SK-N-SH (cell line): Measurements from ENCODE around the gene TLE5. TPM values are rescaled to one million over a fixed set of nuclear protein-coding genes. Genes with fewer than 3 reads are reported as not detected.

Experiments
- CTCF ChIA-PET: fragments of 300-600, 350-600 bp; formaldehyde crosslinking; extraction: SDS; loops from one replicate; lab custom pipeline; 2021; lab: Yijun Ruan, JAX
- POLR2A ChIA-PET: fragments of 350-600 bp; sonication (Branson Sonifier 250); formaldehyde crosslinking; extraction: SDS; loops from one replicate; lab custom pipeline; 2020; ENCODE audit warnings: antibody characterized with exemption, inconsistent platforms; lab: Yijun Ruan, JAX
- DNase-seq: peaks from one replicate; pipeline ENCODE4 v3.0.0; 2012
- H2AFZ ChIP-seq: fragments of 200-600 bp; sonication (generic); 2 replicates; pipeline ENCODE4 v1.8.1; 2016; ENCODE audit warnings: antibody characterized with exemption, mild to moderate bottlenecking, low read depth
- H3F3A ChIP-seq: fragments of 200-600 bp; sonication (generic); replicated peaks from 2 replicates; pipeline ENCODE3; 2016; ENCODE audit warnings: antibody characterized with exemption, mild to moderate bottlenecking; ENCODE audit not compliant: insufficient read depth
- H3K27ac ChIP-seq, 2 experiments: fragments of 200-500 bp in 1 of 2; fragments of 200-600 bp in 1 of 2; sonication (Bioruptor generic) in 1 of 2; sonication (generic), shearing (Covaris generic) in 1 of 2; 2 replicates each; pipeline versions ENCODE4 v1.5.1 to v1.6.1; 2014 to 2016; ENCODE audit warnings: low read depth in 2 of 2, inconsistent platforms in 1 of 2, low read length in 1 of 2, mild to moderate bottlenecking in 1 of 2, mixed read lengths in 1 of 2
- H3K27me3 ChIP-seq: fragments of 200-600 bp; sonication (generic), shearing (Covaris generic); 2 replicates; pipeline ENCODE4 v1.6.1; 2016; ENCODE audit warnings: mixed run types; ENCODE audit not compliant: insufficient read depth
- H3K36me3 ChIP-seq, 2 experiments: fragments of 200-500 bp in 1 of 2; fragments of 200-600 bp in 1 of 2; sonication (Bioruptor generic) in 1 of 2; sonication (generic) in 1 of 2; replicated peaks in 1 of 2; 2 replicates each; pipeline versions ENCODE3 to v1.5.1; 2014 to 2016; ENCODE audit warnings: low read length in 1 of 2, mild to moderate bottlenecking in 1 of 2; ENCODE audit not compliant: insufficient read depth in 2 of 2, control insufficient read depth in 1 of 2
- H3K4me1 ChIP-seq, 2 experiments: fragments of 200-500 bp in 1 of 2; fragments of 200-600 bp in 1 of 2; sonication (Bioruptor generic) in 1 of 2; sonication (generic), shearing (Covaris generic) in 1 of 2; 2 replicates each; pipeline versions ENCODE4 v1.5.1 to v1.6.1; 2014 to 2016; ENCODE audit warnings: low read depth in 1 of 2, low read length in 1 of 2, mixed run types in 1 of 2; ENCODE audit not compliant: insufficient read depth in 2 of 2, control insufficient read depth in 1 of 2
- H3K4me2 ChIP-seq: fragments of 200-600 bp; sonication (generic), shearing (Covaris generic); 2 replicates; pipeline ENCODE4 v1.6.1; 2017; ENCODE audit warnings: mixed run types
- H3K4me3 ChIP-seq, 2 experiments: fragments of 200-500 bp in 1 of 2; fragments of 200-600 bp in 1 of 2; sonication (Bioruptor generic) in 1 of 2; sonication (generic), shearing (Covaris generic) in 1 of 2; 2 replicates each; pipeline versions ENCODE4 v1.5.1 to v1.8.1; 2014 to 2016; ENCODE audit warnings: low read depth in 2 of 2, inconsistent platforms in 1 of 2, low read length in 1 of 2, mild to moderate bottlenecking in 1 of 2, mixed read lengths in 1 of 2, moderate library complexity in 1 of 2
- H3K79me2 ChIP-seq: fragments of 200-600 bp; sonication (generic); 2 replicates; pipeline ENCODE4 v1.8.1; 2017; ENCODE audit warnings: mild to moderate bottlenecking; ENCODE audit not compliant: insufficient read depth
- H3K9ac ChIP-seq: fragments of 200-600 bp; sonication (generic); 2 replicates; pipeline ENCODE4 v1.6.1; 2017; ENCODE audit warnings: mixed run types
- H3K9me2 ChIP-seq: fragments of 200-600 bp; sonication (generic); 2 replicates; pipeline ENCODE4 v1.6.1; 2017; ENCODE audit warnings: mixed run types
- H3K9me3 ChIP-seq: fragments of 200-600 bp; sonication (generic); 2 replicates; pipeline ENCODE4 v1.6.1; 2017; ENCODE audit warnings: mixed run types, mild to moderate bottlenecking, moderate library complexity
- H4K20me1 ChIP-seq: fragments of 200-600 bp; sonication (generic); 2 replicates; pipeline ENCODE4 v1.6.1; 2017; ENCODE audit warnings: mild to moderate bottlenecking, mixed run types; ENCODE audit not compliant: insufficient read depth
- CHD2 ChIP-seq: fragments of 150-350 bp; IDR thresholded peaks from 2 replicates; pipeline ENCODE4 v1.6.1; 2018; ENCODE audit warnings: low read length; ENCODE audit not compliant: partially characterized antibody
- ELF1 ChIP-seq: IDR thresholded peaks from 2 replicates; pipeline ENCODE4 v1.4.0; 2012
- FOSL2 ChIP-seq: IDR thresholded peaks from 2 replicates; pipeline ENCODE4 v1.4.0; 2012; ENCODE audit warnings: low read depth, mild to moderate bottlenecking, moderate library complexity, borderline replicate concordance
- FOXJ3 ChIP-seq: sonication (generic); formaldehyde crosslinking; IDR thresholded peaks from 2 replicates; pipeline ENCODE4 v1.5.1; 2020; ENCODE audit warnings: mild to moderate bottlenecking, missing genetic modification reagents
- GABPA ChIP-seq: IDR thresholded peaks from 2 replicates; pipeline ENCODE4 v1.4.0; 2012; ENCODE audit warnings: low read depth, mild to moderate bottlenecking
- MEF2A ChIP-seq: IDR thresholded peaks from 2 replicates; pipeline ENCODE4 v1.4.0; 2012; ENCODE audit warnings: low read depth, borderline replicate concordance
- MXI1 ChIP-seq: IDR thresholded peaks from 2 replicates; pipeline ENCODE4 v1.6.1; 2012; ENCODE audit warnings: mild to moderate bottlenecking, low read depth, low read length, improper control_type of control experiment
- NFIC ChIP-seq: IDR thresholded peaks from 2 replicates; pipeline ENCODE4 v1.4.0; 2012; ENCODE audit warnings: borderline replicate concordance
- PBX3 ChIP-seq: IDR thresholded peaks from 2 replicates; pipeline ENCODE4; 2012
- POLR2AphosphoS5 ChIP-seq: IDR thresholded peaks from 2 replicates; pipeline ENCODE4 v1.6.1; 2012; ENCODE audit warnings: low read depth, low read length
- RCOR1 ChIP-seq: fragments of 150-350 bp; IDR thresholded peaks from 2 replicates; pipeline ENCODE4 v1.6.1; 2017; ENCODE audit warnings: antibody characterized with exemption, low read length
- REST ChIP-seq: IDR thresholded peaks from 2 replicates; pipeline ENCODE4 v1.6.1; 2012; ENCODE audit warnings: mild to moderate bottlenecking, low read depth, low read length, moderate library complexity
- RFX5 ChIP-seq: IDR thresholded peaks from 2 replicates; pipeline ENCODE4 v1.6.1; 2012; ENCODE audit warnings: mild to moderate bottlenecking, improper control_type of control experiment, low read length
- RXRA ChIP-seq: IDR thresholded peaks from 2 replicates; pipeline ENCODE4 v1.4.0; 2012; ENCODE audit warnings: low read depth, mild to moderate bottlenecking, borderline replicate concordance
- TCF12 ChIP-seq: IDR thresholded peaks from 2 replicates; pipeline ENCODE4 v1.4.0; 2012
- TEAD4 ChIP-seq: IDR thresholded peaks from 2 replicates; pipeline ENCODE4 v1.4.0; 2012; ENCODE audit warnings: mild to moderate bottlenecking, borderline replicate concordance; ENCODE audit not compliant: insufficient read depth
- USF2 ChIP-seq: fragments of 150-350 bp; IDR thresholded peaks from 2 replicates; pipeline ENCODE4 v1.6.1; 2017; ENCODE audit warnings: antibody characterized with exemption, low read length, low read depth, borderline replicate concordance
- ZBTB33 ChIP-seq: IDR thresholded peaks from 2 replicates; pipeline ENCODE4 v1.4.0; 2012; ENCODE audit warnings: low read depth, borderline replicate concordance
- WGBS: methylation state at CpG from one replicate; pipeline ENCODE4 v1.1.6; 2017; ENCODE audit warnings: low lambda C conversion rate; 5-methylcytosine and 5-hydroxymethylcytosine counted together
- polyA plus RNA-seq, 3 experiments: library from polyadenylated mRNA; depleted of rRNA; stranded (reverse); fragments of >200 nt; gene quantifications; 2 replicates each; pipeline ENCODE4 v1.2.3, GENCODE V29; 2012
- TF ChIP-seq, protein P1 (sequence below): IDR thresholded peaks from 2 replicates; pipeline ENCODE4 v1.4.0; 2012; ENCODE audit warnings: low read depth
- TF ChIP-seq, protein P2 (sequence below): fragments of 150-350 bp; IDR thresholded peaks from 2 replicates; pipeline ENCODE4 v1.6.1; 2016; ENCODE audit warnings: mild to moderate bottlenecking, low read depth, low read length

TLE5 gene
- polyA plus RNA-seq, 1 of the 3 experiments (the other 2 are of a cell fraction) = 519 TPM

DNA sequence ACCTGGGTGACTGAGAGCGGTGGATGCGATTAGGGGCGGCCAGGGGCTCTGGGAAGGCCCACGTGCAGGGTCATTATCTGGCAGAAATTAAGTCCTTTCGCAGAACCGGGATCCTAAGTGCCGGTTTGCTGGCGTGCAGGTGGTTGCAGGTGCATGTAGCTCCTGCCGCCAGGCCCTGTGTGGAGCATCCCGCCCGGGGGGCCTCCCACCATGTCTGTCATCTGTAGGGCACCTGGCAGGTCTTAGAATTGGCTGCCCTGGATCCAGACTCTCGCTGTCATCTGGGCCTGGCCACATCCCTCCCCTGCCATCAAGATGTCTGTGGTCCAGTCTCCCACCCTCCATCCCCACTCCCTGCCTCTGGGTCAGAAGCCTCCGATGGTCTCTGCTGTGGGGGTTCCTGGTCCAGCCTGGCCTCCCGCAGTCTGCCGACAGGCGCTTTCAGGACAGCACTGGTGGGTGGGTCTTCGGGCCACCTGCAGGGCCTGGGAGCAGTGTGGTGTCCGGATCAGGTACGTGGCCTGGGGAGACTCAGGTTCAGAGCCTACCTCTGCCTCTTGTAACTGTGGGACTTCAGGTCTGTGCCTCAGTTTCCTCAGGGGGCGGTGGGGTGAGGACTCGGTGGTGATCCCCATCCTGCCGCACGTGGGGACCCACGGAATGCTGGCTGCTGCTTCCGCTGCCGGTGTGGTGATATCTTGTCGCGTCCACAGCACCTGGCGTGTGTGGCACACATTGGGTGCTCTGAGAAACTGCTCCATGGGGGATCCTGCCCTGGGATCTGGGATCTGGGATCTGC, 37.3 kb upstream of the TLE5 start:
- Histone ChIP-seq H3K27ac (no peak overlapping the region), H3K4me1 (peaks cover 0 to 28% of the 10 kb centered on the region in 2 experiments; a peak in 1 of 4 replicates), H4K20me1 (peaks cover 97% of the 10 kb centered on the region), H3K27me3 (no peaks in the 10 kb centered on the region), H3K9me2 (no peaks in the 10 kb centered on the region), H3F3A (no peaks in the 10 kb centered on the region), H2AFZ (no peak overlapping the region), H3K9ac (no peak overlapping the region), H3K4me3 (no peak overlapping the region), H3K36me3 (no peaks in the 10 kb centered on the region), H3K79me2 (peaks cover 98% of the 10 kb centered on the region), H3K9me3 (no peaks in the 10 kb centered on the region), H3K4me2 (no peak overlapping the region)
- ChIA-PET POLR2A (no interaction called here), CTCF (interaction anchor here (0.7 to 12.3 kb wide), 6 partner anchors 9 to 149 kb away, joined by 3 to 154 read pairs (median 12); no protein-coding TSS in a partner anchor)
- no peak for DNase-seq
- TF ChIP-seq NFIC (no peak), FOXJ3 (CRISPR knock-in tag) (no peak), TEAD4 (no peak), POLR2AphosphoS5 (no peak), REST (no peak), RXRA (no peak), MEF2A (no peak), TCF12 (no peak), USF2 (no peak), ELF1 (no peak), ZBTB33 (no peak), PBX3 (no peak), RFX5 (no peak), MXI1 (no peak), RCOR1 (no peak), FOSL2 (no peak), GABPA (no peak), CHD2 (no peak)
- TF ChIP-seq, protein P1, sequence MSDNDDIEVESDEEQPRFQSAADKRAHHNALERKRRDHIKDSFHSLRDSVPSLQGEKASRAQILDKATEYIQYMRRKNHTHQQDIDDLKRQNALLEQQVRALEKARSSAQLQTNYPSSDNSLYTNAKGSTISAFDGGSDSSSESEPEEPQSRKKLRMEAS = no peak
- TF ChIP-seq, protein P2, sequence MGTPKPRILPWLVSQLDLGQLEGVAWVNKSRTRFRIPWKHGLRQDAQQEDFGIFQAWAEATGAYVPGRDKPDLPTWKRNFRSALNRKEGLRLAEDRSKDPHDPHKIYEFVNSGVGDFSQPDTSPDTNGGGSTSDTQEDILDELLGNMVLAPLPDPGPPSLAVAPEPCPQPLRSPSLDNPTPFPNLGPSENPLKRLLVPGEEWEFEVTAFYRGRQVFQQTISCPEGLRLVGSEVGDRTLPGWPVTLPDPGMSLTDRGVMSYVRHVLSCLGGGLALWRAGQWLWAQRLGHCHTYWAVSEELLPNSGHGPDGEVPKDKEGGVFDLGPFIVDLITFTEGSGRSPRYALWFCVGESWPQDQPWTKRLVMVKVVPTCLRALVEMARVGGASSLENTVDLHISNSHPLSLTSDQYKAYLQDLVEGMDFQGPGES = no peak
- WGBS = 83% methylated on average over 4 of the region's 29 CpGs
